DMS53 treated with DMSO at 0.1 percent for 48 hours (cell line): Measurements from ENCODE around the gene NR2F1.

Experiments
- DNase-seq: peaks from one replicate; lab custom pipeline; 2025; ENCODE audit not compliant: unreplicated experiment; lab: John Stamatoyannopoulos, UW

NR2F1 gene

DNA sequence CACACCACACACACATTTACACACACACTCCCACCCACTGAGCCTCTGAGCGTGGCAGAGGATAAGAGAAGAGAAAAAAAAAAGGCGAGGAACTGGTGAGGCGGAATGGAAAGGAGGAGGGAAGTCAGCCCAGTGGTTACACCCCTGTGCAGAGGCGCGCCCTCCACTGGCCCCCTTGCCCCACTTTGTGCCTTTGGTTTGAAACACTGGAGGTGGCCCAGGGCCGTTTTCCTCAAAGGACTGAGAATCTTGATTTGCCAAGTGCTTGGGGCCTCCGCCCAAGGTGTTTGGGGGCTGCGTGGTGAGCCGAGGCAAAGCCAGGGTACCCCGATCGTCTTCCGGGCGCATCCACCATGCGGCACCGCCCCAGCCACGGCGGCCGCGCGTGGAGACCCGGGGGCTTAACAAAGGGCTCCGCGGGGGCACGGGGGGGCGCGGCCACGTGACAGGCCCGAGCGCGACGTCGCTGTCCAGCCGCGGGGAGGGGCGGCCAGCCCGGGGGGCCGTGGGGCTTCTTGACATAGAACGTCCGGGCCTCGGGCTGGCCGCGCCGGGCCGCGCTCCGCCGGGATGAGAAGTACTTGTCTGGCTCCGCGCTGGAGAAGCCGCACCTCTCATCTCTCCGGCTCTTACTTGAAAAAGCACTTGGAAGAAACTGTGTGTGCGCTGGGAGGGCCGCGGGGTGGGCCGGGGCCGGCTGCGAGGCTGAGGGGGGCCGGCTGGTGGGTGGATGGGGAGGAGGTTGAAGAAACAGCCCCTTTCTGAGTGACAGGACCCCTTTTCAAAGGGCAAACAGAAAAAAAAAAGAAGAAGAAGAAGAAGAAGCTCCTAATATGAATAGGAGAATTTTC, 21.0 kb downstream of the NR2F1 start:
- no peak for DNase-seq

- no peak for DNase-seq
Observed at GRCh38 chr5:93604644-93605515, 21.9 kb downstream of the NR2F1 start.

- DNase-seq = no peak
Observed at GRCh38 chr5:93606382-93606752, 23.3 kb downstream of the NR2F1 start.

- DNase-seq = peak; percentile 46
Observed at GRCh38 chr5:93607367-93608258, 24.6 kb downstream of the NR2F1 start.

DNA sequence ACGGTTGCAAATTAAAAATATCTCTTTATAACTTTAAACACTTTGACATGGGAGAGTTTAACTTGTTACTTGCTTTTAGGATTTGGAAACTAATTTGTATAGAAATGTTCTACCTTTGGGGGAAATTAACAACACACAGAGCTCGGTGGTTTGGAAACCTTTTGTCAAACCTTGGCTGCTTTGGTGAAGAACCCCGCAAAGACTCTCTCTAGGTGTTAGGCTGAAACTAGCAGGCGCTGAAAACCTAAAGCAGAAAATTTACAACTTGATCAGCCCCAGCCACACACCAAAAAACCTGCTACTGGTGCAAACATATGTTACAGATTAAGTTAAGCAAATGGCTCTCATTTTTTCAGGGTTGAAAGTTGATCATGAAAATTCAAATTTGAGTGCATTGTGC, 25.8 kb downstream of the NR2F1 start:
- DNase-seq = no peak

DNA sequence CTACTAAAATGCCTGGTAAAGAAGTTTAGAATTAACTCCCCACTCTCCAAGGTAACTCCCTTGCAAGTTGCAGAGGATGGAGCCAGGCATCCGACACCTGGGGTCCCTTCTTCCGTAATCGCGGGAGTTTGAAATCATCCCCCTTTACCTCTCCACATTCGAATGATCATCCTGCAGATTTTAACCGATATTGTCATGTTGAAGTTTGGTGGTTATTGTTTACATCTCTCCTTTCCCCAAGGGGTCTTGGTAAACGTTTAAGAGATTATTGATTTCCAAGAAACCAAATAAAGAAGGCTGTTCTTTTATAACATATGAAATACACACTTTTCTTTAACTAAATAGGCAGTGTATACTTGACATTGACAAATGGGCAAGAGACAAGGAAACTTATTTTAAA, 26.7 kb downstream of the NR2F1 start:
- no peak for DNase-seq

GRCh38 chr5:93610581-93611272, 27.7 kb downstream of the NR2F1 start:
- no peak for DNase-seq

DNA sequence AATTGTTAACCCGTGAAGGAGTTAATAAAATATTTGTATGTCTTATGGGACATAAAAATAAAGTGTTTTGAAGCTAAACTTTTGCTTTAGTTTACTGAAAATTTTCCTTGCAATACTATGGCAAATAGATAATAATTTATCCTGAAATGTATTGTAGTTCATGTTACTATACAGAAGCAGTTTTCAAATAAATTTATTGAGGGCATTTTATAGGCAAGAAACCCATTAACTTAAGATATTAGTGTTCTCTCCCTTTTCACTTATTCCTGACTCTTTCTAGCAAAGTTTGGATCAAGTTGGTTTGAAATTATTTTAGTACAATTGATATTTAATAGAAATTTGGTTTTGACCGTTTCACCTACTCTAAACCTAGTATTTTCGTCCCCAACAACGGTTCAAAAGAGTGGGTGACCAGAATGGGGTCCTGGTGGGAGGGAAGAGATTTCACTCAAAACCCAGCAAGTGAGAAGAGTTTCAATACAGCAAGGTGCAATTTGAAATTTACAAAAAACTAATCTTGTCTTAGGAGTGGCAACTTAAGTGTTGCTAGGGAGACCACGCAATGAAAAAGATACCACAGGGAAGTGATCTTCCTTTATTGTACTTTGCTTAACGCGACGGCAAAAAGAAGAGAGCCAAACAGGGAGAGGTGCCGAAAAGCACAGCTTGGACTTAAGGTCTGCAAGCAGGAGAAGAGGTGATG, 28.4 kb downstream of the NR2F1 start:
- no peak for DNase-seq

- DNase-seq = peak; percentile 23
Observed at GRCh38 chr5:93611976-93612854, 29.2 kb downstream of the NR2F1 start.

GRCh38 chr5:93612855-93613243, 29.8 kb downstream of the NR2F1 start:
- no peak for DNase-seq

DNA sequence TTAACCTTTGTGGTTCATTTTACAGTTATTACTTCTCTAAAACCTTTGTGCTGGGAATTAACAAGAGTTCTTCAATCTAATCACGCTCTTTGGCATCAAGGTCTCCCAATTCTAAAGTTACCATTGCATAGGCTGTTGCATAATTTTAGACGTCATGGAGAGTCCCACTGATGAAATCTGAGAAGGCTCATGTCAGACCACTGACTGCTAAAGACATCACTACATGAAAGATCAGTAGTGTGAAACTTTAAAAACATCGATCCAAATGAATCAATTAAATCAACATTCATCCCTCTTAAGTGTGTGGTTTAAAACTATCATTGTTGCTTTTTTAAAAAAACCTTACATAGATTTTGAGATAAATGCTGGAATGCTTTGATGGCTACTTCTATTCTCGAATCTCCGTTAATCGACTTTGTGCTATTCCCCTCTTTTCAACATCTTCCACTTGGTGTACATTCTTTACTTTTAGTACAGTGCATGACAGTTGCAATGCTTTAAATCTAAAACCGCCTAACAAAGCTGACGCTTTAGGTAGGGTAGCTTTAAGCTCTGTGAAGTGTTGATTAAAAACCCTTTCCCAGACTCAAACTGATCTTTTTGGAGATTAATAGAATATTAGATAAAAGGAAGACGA, 33.6 kb downstream of the NR2F1 start:
- no peak for DNase-seq

DNA sequence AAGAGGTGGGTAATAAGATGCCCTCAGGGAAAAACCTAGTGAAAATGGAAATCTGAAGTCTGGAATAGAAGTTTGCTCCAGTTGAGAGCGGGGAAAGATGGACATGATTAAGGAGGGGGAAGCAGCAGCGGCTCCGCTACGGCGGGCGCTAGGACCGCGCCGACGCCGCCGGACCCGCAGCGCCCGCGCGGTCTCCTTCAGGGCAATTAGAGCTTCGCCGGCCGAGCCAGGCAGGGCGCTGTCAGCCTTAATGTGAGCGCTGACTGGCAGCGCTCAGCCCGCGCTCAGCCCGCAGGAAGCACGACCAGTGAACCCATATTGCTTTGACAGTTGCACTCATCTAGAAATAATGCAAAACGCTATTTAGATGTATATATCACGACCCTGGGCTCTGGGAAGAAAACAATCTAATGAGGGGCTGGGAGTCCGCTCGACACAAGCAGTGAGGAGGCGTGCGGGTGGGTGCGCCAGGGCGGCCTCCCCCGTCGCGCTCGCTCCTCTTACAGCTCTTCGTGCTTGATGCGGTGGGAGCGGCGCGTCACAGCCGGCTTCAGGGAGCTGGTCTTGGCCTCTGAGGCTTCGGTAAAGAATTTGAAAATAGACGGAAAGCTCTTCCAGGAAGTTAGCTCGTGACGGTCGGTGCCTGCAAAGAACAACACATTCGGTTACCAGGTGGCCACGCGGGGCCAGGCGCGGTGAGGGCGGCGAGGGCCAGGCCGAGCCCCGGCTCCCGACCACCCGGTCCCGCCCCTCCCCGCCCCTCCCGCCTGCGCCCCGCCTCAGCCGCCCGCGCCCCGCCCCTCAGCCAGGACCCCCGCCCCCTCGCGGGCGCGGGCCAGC, 37.7 kb downstream of the NR2F1 start:
- peak; percentile 73 for DNase-seq

DNA sequence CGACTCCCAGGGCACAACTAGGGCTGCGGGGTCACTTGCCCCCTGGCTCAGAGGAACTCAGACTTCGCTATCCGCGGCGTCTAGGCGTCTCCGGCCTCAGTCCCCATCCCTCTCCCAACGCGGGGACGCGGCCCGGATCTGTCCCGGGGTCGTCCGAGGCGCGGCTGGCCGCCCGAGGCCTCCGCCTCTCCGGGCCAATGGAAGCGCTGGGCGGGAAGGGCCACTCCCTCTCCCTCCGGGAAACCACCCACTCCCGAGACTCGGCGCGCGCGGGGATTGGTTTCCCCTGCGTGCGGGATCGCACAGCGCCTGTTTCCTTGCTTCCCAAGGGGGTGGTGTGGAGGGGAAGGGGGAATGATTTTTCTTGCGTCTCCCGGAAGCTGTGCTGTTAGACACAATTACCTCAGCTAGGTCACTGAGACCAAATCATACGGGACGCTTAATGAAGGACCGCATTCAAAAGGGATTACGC, 38.3 kb downstream of the NR2F1 start:
- DNase-seq = peak; percentile 70

DNA sequence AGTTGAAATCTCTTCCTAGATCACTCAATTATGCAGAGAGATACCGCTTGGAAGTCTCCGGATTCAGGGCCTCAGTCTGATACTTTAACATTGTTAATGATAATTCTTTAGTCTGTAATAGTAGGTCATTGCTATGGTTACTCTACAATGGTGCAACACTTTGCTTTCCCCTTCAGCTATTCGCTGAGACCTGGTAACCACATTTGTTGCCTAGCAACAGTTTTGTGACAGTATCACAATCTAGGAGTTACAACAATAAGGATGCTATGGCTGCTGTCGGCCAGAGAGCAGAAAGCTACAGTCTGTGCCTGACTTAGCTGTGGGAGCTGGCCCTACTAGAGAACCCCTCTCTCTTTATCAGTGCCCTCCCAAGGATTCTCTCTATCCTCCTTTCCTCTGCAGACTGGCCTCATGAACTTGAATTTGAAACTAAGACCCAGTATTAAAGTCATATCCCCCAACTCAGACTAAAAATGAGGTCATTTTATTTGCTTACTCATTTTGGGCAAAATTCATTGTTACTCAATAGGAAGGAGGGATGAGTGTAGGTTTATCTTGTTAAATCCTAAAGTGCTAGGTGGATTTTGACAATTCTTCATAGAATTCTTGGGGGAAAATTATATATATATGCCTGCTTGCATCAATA, 39.3 kb downstream of the NR2F1 start:
- DNase-seq = peak; percentile 47

DNA sequence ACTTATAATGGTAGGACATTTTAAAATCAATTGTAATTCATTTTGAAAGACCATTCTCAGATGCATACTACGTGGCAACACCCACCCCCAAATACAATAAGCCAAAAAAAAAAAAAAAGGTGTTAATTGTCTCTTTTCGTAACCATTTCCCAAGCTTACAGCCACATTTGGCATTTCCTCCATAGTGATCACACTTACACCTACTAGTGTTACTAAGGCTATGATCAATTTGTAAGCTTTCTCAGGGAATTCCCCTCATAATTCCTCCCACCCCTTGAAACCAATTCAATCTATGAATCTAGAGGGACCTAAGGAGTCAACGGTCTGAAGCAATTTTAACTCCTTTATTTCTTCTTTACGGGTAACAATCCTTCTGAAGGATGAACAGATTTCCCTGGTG, 40.1 kb downstream of the NR2F1 start:
- DNase-seq = no peak

GRCh38 chr5:93626801-93627200, 43.8 kb downstream of the NR2F1 start:
- no peak for DNase-seq

DNA sequence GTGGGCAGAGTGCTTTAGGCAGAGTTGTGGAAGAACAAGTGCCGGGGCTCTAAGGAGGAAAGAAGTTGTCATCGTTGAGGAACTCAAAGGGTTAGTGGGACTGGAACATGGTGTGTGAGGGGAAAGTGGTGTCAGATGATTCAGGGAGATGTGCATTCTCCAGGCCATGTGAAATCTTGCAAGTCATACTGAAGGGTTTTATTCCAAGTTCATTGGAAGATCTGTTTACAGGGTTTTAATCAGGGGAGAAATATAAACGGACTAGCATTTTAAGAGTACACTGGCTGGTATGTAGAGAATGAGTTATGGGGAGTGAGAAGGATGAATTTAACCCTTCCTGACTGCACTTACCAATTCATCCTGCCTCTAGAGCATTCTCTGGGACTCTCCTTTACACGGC, 49.3 kb downstream of the NR2F1 start:
- DNase-seq = no peak
